Right kidney (tissue), 9 donors: Measurements from ENCODE around the gene KLF15.
A peak's percentile ranks its signal among the peaks of the same experiment; 100 is the strongest.

Experiments
- DNase-seq: peaks from one replicate; pipeline ENCODE4 v3.0.0-alpha.2; 2016
- long read RNA-seq, 8 donors: transcript quantifications; one replicate each; lab custom pipeline, GENCODE V29; 2026

The KLF15 gene
- long read RNA-seq, donor 1, transcript KLF15-201 (3 exons, 2,574 nt): major isoform, 10 of 10 reads
- long read RNA-seq, donor 1, partial matches to known transcripts: 0 of 10 reads
- long read RNA-seq, donor 1, other reads (novel, unspliced or antisense): 0 of 10 reads
- long read RNA-seq, donor 2, partial matches to known transcripts: 0 of 2 reads
- long read RNA-seq, donor 2, other reads (novel, unspliced or antisense): 0 of 2 reads
- long read RNA-seq, donor 3: 0 reads
- long read RNA-seq, donor 4, transcript KLF15-201 (3 exons, 2,574 nt): major isoform, 5 of 5 reads
- long read RNA-seq, donor 4, partial matches to known transcripts: 0 of 5 reads
- long read RNA-seq, donor 4, other reads (novel, unspliced or antisense): 0 of 5 reads
- long read RNA-seq, donor 5, partial matches to known transcripts: 0 of 4 reads
- long read RNA-seq, donor 5, other reads (novel, unspliced or antisense): 0 of 4 reads
- long read RNA-seq, donor 6, partial matches to known transcripts: 14 of 15 reads
- long read RNA-seq, donor 6, other reads (novel, unspliced or antisense): 0 of 15 reads
- long read RNA-seq, donor 7, partial matches to known transcripts: 0 of 4 reads
- long read RNA-seq, donor 7, other reads (novel, unspliced or antisense): 0 of 4 reads
- long read RNA-seq, donor 8, partial matches to known transcripts: 0 of 2 reads
- long read RNA-seq, donor 8, other reads (novel, unspliced or antisense): 0 of 2 reads

GRCh38 chr3:126357295-126358037, at the start of gene KLF15:
Gene KLF15, minus strand, starts transcription at chr3:126357408. Its CDS starts 4,486 bp downstream, at chr3:126352922.
- peak; percentile 84 for DNase-seq

- DNase-seq: no peak
Observed at GRCh38 chr3:126406389-126407296, 49.4 kb upstream of the KLF15 start.

GRCh38 chr3:126402666-126403302, 45.6 kb upstream of the KLF15 start:
- no peak for DNase-seq

GRCh38 chr3:126402178-126402577, 45.0 kb upstream of the KLF15 start:
- no peak for DNase-seq

DNA sequence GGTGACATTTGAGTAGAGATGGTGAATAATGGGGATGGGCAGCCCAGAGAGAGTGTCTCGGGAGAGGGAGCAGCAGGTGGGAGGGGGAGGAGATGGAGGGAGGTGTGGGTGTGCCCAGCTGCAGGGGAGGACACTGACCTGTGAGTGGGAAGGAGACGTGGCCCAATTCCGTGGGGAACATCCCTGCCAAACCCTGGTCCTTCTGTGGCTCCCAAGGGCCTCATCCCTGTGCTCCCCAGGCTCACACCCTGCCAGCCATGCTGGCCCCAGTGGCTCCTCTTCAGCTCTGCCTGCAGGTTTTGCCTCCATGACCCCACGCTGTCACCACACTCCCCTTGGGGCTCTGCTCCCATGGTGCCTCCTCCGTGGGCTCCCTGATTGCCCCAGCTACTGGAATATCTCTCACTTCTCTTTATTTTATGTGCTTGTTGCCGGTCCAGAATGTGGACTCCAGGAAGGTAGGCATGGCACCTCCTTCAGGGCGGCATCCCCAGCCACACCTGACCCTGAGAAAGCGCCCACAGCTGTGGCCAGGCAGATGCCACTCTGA, 44.5 kb upstream of the KLF15 start:
- DNase-seq: no peak

- no peak for DNase-seq
Observed at GRCh38 chr3:126399756-126400155, 42.5 kb upstream of the KLF15 start.

GRCh38 chr3:126399351-126399735, 42.1 kb upstream of the KLF15 start:
- DNase-seq: no peak

- DNase-seq: no peak
Observed at GRCh38 chr3:126398423-126399350, 41.5 kb upstream of the KLF15 start.

GRCh38 chr3:126397610-126398422, 40.6 kb upstream of the KLF15 start:
- no peak for DNase-seq

DNA sequence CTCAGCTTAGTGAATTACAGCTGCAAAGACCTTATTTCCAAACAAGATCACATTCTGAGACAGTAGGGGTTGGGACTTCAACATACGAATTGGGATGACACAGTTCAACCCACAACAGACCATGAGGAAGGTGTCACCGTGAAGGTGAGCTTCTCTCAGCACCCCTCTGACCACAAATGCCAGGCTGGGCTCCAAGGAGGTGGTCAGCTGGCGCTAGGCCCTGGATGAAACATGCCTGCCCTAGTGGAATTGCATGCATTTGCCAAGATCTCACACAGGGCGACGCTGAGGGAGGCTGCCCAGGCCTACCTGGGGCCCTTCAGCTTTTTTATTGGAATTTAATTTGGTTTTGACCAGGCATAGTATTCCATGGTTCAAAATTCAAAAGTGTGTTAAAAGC, 39.3 kb upstream of the KLF15 start:
- no peak for DNase-seq

GRCh38 chr3:126395846-126396513, 38.8 kb upstream of the KLF15 start:
- no peak for DNase-seq

- DNase-seq: no peak
Observed at GRCh38 chr3:126394977-126395321, 37.7 kb upstream of the KLF15 start.

GRCh38 chr3:126394179-126394976, 37.2 kb upstream of the KLF15 start, which contains the start of gene CFAP100:
Gene CFAP100, plus strand, starts transcription at chr3:126394909. Its CDS starts 1,092 bp downstream, at chr3:126396001.
- peak; percentile 66 for DNase-seq

DNA sequence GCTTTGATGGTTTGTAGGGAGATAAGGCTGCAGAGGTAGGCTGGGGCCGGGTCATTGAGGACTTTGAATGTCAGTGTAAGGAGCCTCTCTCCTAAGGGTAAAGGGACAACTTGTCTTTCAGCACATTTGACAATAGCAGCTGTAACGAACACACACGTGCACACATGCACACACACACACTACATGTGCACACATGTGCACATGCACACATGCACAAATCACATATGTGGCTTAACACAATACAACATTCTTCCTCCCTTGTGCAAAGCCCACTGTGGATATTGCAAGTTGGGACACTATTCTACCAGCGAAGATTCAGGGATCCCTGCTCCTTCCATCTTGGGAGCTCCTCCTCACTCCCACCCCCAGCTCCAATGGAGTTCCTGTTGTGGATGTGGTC, 36.4 kb upstream of the KLF15 start:
- DNase-seq: no peak

DNA sequence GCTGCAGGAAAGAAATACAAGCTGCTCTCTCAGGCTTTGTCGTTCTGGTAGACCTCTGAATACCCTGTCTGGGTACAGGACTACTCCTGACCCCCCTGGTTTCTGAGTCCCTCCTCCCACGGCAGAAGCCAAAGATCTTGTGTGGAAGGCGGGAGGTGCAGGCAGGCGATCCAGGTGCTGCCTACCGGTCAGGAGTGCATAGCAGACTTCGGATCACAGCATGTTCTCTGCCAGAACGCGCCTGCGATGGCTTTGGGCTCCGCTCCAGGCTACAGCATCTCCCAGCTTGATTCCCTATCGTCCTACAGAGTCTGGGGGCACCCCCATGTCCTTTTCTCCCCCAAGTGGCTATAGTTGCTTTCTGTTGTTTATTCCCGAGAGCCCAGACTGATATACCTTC, 35.0 kb upstream of the KLF15 start:
- no peak for DNase-seq

- no peak for DNase-seq
Observed at GRCh38 chr3:126391631-126392030, 34.4 kb upstream of the KLF15 start.

GRCh38 chr3:126390751-126391150, 33.5 kb upstream of the KLF15 start:
- DNase-seq: no peak

GRCh38 chr3:126390201-126390600, 33.0 kb upstream of the KLF15 start:
- no peak for DNase-seq
